ENCODE measurements around the gene CRKL.
"Not testable (repeated sequence)": the region's sequence is repeated elsewhere in the genome, so short reads cannot be mapped to it uniquely, and the experiment has no call there.

Gene CRKL

DNA sequence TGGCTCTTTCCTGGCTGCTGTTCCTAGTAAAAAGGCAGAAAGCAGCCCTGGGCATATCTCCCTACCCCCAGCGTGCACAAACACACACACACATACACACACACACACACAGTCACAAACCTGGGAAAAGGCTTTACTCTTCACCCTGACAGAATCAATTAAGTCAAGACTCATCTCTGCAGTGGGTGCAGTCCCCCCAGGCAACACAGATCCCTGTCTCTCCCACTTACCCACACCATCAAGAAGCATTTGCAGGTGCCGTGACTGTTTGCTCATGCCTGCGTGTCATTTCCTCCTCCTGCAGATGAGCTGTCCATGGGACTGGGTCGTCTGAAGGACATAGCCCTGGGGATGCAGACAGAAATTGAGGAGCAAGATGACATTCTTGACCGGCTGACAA is 29.8 kb upstream of the CRKL start:
- Histone ChIP-seq H3K79me2 (ENCODE audit: low read length) (no peaks in the 10 kb centered on the region), H3K27me3 (ENCODE audit: low read depth, low read length) (no peaks in the 10 kb centered on the region), H3K27ac (ENCODE audit: low read length) (no peak overlapping the region), H3K36me3 (replicated peaks; ENCODE audit: low read depth, low read length) (peaks cover 7% of the 10 kb centered on the region), H3K9ac (ENCODE audit: low read length) (no peak overlapping the region), H3K4me3 (ENCODE audit: low read length) (no peak overlapping the region), H3K4me2 (ENCODE audit: low read length) (no peak overlapping the region), H3K9me3 (ENCODE audit: insufficient read depth, low read length) (no peaks in the 10 kb centered on the region), H3K4me1 (ENCODE audit: low read length) (no peaks in the 10 kb centered on the region), H4K20me1 (ENCODE audit: insufficient read depth, low read length) (no peaks in the 10 kb centered on the region), H2AFZ (ENCODE audit: low read depth, low read length) (no peak overlapping the region)
- TF ChIP-seq EZH2phosphoT487 (IDR thresholded peaks at IDR 0.05; ENCODE audit: low read depth) (no peak), CTCF (IDR thresholded peaks at IDR 0.05; ENCODE audit: low read depth, low read length) (no peak)

- H3K79me2 ChIP-seq (ENCODE audit: low read length) = no peaks in the 10 kb centered on the region
- H3K4me1 ChIP-seq (ENCODE audit: low read length) = no peaks in the 10 kb centered on the region
- no peaks in the 10 kb centered on the region for H4K20me1 ChIP-seq (ENCODE audit: insufficient read depth, low read length)
- H3K27ac ChIP-seq (ENCODE audit: low read length) = no peak overlapping the region
- no peak for TF ChIP-seq EZH2phosphoT487 (IDR thresholded peaks at IDR 0.05; ENCODE audit: low read depth)
- TF ChIP-seq CTCF (IDR thresholded peaks at IDR 0.05; ENCODE audit: low read depth, low read length) = no peak
- no peak overlapping the region for H2AFZ ChIP-seq (ENCODE audit: low read depth, low read length)
- H3K27me3 ChIP-seq (ENCODE audit: low read depth, low read length) = no peaks in the 10 kb centered on the region
- H3K4me2 ChIP-seq (ENCODE audit: low read length) = no peak overlapping the region
- peaks cover 7% of the 10 kb centered on the region for H3K36me3 ChIP-seq (replicated peaks; ENCODE audit: low read depth, low read length)
- no peaks in the 10 kb centered on the region for H3K9me3 ChIP-seq (ENCODE audit: insufficient read depth, low read length)
- no peak overlapping the region for H3K9ac ChIP-seq (ENCODE audit: low read length)
- no peak overlapping the region for H3K4me3 ChIP-seq (ENCODE audit: low read length)
These were observed 28.0 kb upstream of the CRKL start for GRCh38 chr22:20889025-20889704.

- H3K4me1 ChIP-seq (ENCODE audit: low read length) = no peaks in the 10 kb centered on the region
- H3K4me3 ChIP-seq (ENCODE audit: low read length) = no peak overlapping the region
- TF ChIP-seq EZH2phosphoT487 (IDR thresholded peaks at IDR 0.05; ENCODE audit: low read depth) (no peak), CTCF (IDR thresholded peaks at IDR 0.05; ENCODE audit: low read depth, low read length) (no peak)
- H4K20me1 ChIP-seq (ENCODE audit: insufficient read depth, low read length) = no peaks in the 10 kb centered on the region
- H3K79me2 ChIP-seq (ENCODE audit: low read length) = no peaks in the 10 kb centered on the region
- no peak overlapping the region for H3K4me2 ChIP-seq (ENCODE audit: low read length)
- H3K9ac ChIP-seq (ENCODE audit: low read length) = no peak overlapping the region
- no peak overlapping the region for H2AFZ ChIP-seq (ENCODE audit: low read depth, low read length)
- no peak overlapping the region for H3K27ac ChIP-seq (ENCODE audit: low read length)
- peaks cover 7% of the 10 kb centered on the region for H3K36me3 ChIP-seq (replicated peaks; ENCODE audit: low read depth, low read length)
- no peaks in the 10 kb centered on the region for H3K9me3 ChIP-seq (ENCODE audit: insufficient read depth, low read length)
- no peaks in the 10 kb centered on the region for H3K27me3 ChIP-seq (ENCODE audit: low read depth, low read length)
These were observed 27.2 kb upstream of the CRKL start for GRCh38 chr22:20889904-20890540.

- no peaks in the 10 kb centered on the region for H3K27me3 ChIP-seq (ENCODE audit: low read depth, low read length)
- no peak overlapping the region for H2AFZ ChIP-seq (ENCODE audit: low read depth, low read length)
- no peak overlapping the region for H3K4me3 ChIP-seq (ENCODE audit: low read length)
- H4K20me1 ChIP-seq (ENCODE audit: insufficient read depth, low read length) = no peaks in the 10 kb centered on the region
- no peak overlapping the region for H3K4me2 ChIP-seq (ENCODE audit: low read length)
- H3K27ac ChIP-seq (ENCODE audit: low read length) = no peak overlapping the region
- H3K79me2 ChIP-seq (ENCODE audit: low read length) = no peaks in the 10 kb centered on the region
- H3K4me1 ChIP-seq (ENCODE audit: low read length) = no peaks in the 10 kb centered on the region
- H3K9me3 ChIP-seq (ENCODE audit: insufficient read depth, low read length) = no peaks in the 10 kb centered on the region
- TF ChIP-seq CTCF (IDR thresholded peaks at IDR 0.05; ENCODE audit: low read depth, low read length) (no peak), EZH2phosphoT487 (IDR thresholded peaks at IDR 0.05; ENCODE audit: low read depth) (no peak)
- H3K36me3 ChIP-seq (replicated peaks; ENCODE audit: low read depth, low read length) = peaks cover 7% of the 10 kb centered on the region
- no peak overlapping the region for H3K9ac ChIP-seq (ENCODE audit: low read length)
These were observed 26.2 kb upstream of the CRKL start for GRCh38 chr22:20890975-20891374.

DNA sequence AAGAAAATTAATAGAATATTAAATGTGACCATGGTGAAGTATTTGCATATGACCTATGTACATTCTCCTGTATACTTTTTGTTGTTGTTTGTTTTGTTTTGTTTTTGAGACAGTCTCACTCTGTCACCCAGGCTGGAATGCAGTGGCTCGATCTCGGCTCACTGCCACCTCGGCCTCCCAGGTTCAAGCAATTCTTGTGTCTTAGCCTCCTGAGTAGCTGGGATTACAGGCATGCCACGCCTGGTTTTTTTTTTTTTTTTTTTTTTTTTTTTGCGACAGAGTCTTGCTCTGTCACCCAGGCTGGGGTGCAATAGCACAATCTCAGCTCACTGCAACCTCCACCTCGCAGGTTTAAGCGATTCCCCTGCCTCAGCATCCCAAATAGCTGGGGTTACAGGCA is 19.5 kb upstream of the CRKL start:
- H3K27me3 ChIP-seq (ENCODE audit: low read depth, low read length) = not testable (repeated sequence)

More for the DNA sequence above, 19.5 kb upstream of the CRKL start:
- not testable (repeated sequence) for H4K20me1 ChIP-seq (ENCODE audit: insufficient read depth, low read length); H3K9ac ChIP-seq (ENCODE audit: low read length); H2AFZ ChIP-seq (ENCODE audit: low read depth, low read length); H3K9me3 ChIP-seq (ENCODE audit: insufficient read depth, low read length); H3K4me2 ChIP-seq (ENCODE audit: low read length); H3K27ac ChIP-seq (ENCODE audit: low read length); H3K4me1 ChIP-seq (ENCODE audit: low read length); H3K36me3 ChIP-seq (replicated peaks; ENCODE audit: low read depth, low read length); H3K79me2 ChIP-seq (ENCODE audit: low read length); H3K4me3 ChIP-seq (ENCODE audit: low read length)
